HUES6 (cell line): ENCODE measurements around the gene RAB6B.

Experiments used
- H3K27ac ChIP-seq: 2 replicates; pipeline ENCODE4 v1.7.0; 2013; ENCODE audit warnings: low read depth, mild to moderate bottlenecking, low read length, inconsistent platforms
- H3K27me3 ChIP-seq: 2 replicates; pipeline ENCODE4 v1.6.1; 2013; ENCODE audit warnings: low read length; ENCODE audit not compliant: control insufficient read depth, insufficient read depth
- H3K36me3 ChIP-seq: 2 replicates; pipeline ENCODE4 v1.6.1; 2013; ENCODE audit warnings: low read length; ENCODE audit not compliant: control insufficient read depth, insufficient read depth
- H3K4me1 ChIP-seq: 2 replicates; pipeline ENCODE4 v1.6.1; 2013; ENCODE audit warnings: low read length; ENCODE audit not compliant: control insufficient read depth, insufficient read depth
- H3K4me3 ChIP-seq: 2 replicates; pipeline ENCODE4 v1.5.1; 2013; ENCODE audit warnings: low read depth, low read length
- H3K9ac ChIP-seq: one replicate; pipeline ENCODE4 v1.6.1; 2013; ENCODE audit warnings: mild to moderate bottlenecking, low read length
- H3K9me3 ChIP-seq: 2 replicates; pipeline ENCODE4 v1.6.1; 2013; ENCODE audit warnings: low read depth, low read length; ENCODE audit not compliant: control insufficient read depth, insufficient read depth

Gene RAB6B

GRCh38 chr3:133883641-133884040 lies 12.0 kb downstream of the RAB6B start:
- Histone ChIP-seq H3K9me3 (no peaks in the 10 kb centered on the region), H3K9ac (no peak overlapping the region), H3K36me3 (no peaks in the 10 kb centered on the region), H3K4me3 (no peak overlapping the region), H3K27me3 (no peaks in the 10 kb centered on the region), H3K27ac (no peak overlapping the region), H3K4me1 (peaks cover 11% of the 10 kb centered on the region; the same call in 1 of the 2 replicates)

GRCh38 chr3:133882986-133883586 lies 12.6 kb downstream of the RAB6B start:
- H3K4me3 ChIP-seq, result no peak overlapping the region
- H3K4me1 ChIP-seq, result peaks cover 9% of the 10 kb centered on the region; the same call in 1 of the 2 replicates
- H3K9me3 ChIP-seq, result no peaks in the 10 kb centered on the region
- H3K27me3 ChIP-seq, result no peaks in the 10 kb centered on the region
- H3K36me3 ChIP-seq, result no peaks in the 10 kb centered on the region
- H3K27ac ChIP-seq, result no peak overlapping the region
- no peak overlapping the region for H3K9ac ChIP-seq

DNA sequence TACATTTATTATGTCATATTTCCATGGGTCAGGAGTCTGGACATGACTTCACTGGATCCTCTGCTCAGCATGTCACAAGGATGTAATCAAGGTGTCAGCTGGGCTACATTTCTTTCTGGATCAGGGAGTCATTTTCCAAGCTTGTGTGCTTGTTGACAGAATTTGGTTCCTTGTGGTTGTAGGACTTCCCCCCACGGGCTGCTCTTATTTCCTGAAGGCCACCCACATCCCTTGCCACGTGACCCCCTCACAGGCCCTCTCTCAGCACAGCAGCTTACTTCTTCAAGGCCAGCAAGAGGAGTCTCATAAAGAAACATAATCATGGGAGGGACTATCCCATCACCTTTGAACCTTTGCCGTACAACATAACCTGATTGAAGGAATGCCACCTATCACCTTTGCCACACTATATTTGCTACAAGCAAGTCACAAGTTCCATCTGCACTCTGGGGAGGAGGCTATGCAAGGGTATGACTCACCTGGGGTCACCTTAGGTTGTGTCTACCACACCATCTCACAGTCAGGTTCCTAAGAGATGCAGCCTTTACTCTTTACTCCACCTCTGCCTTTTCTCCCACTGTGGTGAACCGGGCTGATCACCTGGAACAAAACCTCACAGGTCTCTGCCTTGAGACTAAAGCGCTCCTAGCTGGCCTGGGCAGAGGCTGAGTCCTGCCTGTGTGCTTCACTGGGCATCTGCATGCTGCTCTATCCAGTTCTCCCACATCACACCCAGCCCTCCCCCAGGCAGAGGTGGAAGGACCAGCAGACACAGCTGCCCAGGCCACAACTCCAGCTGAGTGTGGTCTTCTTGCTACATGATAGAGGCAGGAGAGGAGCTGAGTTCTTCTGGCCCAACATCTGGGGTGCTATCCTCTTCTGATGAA lies 13.5 kb downstream of the RAB6B start:
- H3K4me3 ChIP-seq, result no peak overlapping the region
- H3K9me3 ChIP-seq, result no peaks in the 10 kb centered on the region
- no peak overlapping the region for H3K9ac ChIP-seq
- H3K36me3 ChIP-seq, result no peaks in the 10 kb centered on the region
- no peak overlapping the region for H3K27ac ChIP-seq
- peaks cover under 1% of the 10 kb centered on the region; the same call in 1 of the 2 replicates for H3K4me1 ChIP-seq
- no peaks in the 10 kb centered on the region for H3K27me3 ChIP-seq

DNA sequence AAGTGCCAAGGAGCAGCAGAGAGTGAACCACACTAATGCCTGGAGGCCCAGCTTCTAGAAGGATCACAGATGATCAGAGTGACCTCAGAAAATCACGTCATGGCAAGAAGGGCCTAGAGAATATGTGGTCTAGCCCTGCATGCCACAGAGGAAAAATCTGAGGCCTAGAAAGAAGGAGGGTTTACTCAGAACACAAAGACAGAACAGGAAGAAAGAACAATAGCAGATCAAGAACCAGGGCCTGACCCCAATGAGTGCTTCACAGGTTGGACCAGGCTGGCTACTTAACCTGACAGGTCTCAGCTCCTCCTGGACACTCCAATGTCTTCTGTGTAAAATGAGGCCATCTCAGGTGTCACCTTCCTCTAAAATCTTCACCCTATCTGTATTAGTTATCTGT lies 14.2 kb downstream of the RAB6B start:
- Histone ChIP-seq H3K36me3 (no peaks in the 10 kb centered on the region), H3K9me3 (no peaks in the 10 kb centered on the region), H3K27ac (no peak overlapping the region), H3K9ac (no peak overlapping the region), H3K4me3 (no peak overlapping the region), H3K4me1 (no peaks in the 10 kb centered on the region), H3K27me3 (no peaks in the 10 kb centered on the region)

DNA sequence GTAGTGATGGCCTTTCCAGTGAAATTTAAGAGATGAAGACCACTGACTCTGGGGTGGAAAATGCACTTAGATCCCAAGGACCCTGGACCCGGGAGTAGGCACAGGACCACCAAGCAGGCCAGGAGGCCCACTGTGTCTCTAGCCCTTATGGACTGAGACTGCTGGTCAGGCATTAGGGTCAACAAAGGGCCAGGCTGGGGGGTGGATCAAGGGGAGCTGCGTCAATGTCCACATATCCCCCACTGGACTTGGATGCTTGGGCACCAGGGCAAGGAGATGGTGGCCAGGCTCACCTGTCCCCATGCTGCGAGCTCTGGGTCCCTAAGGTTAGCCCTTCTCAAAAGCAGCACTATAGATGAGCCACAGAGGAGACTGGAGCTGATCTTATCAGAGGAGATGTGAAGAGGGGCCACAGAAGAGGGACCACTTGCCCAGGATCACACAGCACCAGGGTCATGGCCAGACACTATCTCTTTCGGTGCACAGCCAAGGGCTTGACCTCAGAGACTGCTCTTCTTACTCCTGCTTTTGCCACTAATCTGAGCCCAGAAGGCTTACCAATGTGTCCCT lies 14.7 kb downstream of the RAB6B start:
- Histone ChIP-seq H3K27ac (no peak overlapping the region), H3K9me3 (no peaks in the 10 kb centered on the region), H3K4me1 (no peaks in the 10 kb centered on the region), H3K9ac (no peak overlapping the region), H3K36me3 (no peaks in the 10 kb centered on the region), H3K4me3 (no peak overlapping the region), H3K27me3 (no peaks in the 10 kb centered on the region)

DNA sequence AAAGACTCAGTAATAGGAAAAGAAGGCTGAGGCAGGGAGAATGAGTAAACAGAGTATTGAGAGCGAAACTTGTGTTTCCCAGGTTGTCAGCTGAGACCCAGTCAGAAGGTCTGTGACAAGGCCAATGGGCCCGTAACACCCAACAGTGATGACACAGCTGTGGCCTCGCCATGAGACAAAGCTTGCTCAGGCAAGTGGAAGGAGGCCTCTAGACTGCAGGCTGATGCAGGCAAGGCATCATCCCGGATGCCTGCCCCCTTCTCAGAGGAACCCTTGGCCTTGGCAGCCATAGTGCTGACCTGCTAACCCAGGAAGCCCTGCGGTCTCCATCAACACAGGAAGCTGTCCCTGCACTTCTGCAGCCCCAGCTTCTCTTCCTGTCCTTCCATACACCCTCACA lies 15.4 kb downstream of the RAB6B start:
- no peaks in the 10 kb centered on the region for H3K4me1 ChIP-seq
- H3K9ac ChIP-seq, result no peak overlapping the region

DNA sequence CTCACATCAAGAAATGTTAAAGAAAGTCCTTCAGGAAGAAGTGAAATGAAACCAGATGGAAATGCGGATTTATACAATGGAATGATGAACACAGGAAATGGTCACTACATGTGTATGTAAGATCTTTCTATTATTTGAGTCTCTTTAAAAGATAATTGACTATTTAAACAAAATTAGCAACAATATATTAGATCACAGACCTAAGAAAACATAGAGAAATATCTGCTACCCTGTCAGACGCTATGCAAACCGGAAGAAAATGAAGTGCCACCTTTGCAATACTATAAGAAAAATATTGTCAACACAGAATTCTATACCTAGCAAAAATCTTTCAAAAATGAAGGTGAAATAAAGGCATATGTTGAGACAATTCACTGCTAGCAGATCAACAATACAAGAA lies 17.2 kb downstream of the RAB6B start:
- H3K9me3 ChIP-seq, result no peaks in the 10 kb centered on the region
- no peaks in the 10 kb centered on the region for H3K27me3 ChIP-seq
- no peaks in the 10 kb centered on the region for H3K4me1 ChIP-seq
- H3K9ac ChIP-seq, result no peak overlapping the region
- H3K27ac ChIP-seq, result no peak overlapping the region
- H3K36me3 ChIP-seq, result no peaks in the 10 kb centered on the region
- H3K4me3 ChIP-seq, result no peak overlapping the region

More for the DNA sequence above, 15.4 kb downstream of the RAB6B start:
- no peaks in the 10 kb centered on the region for H3K36me3 ChIP-seq
- H3K27me3 ChIP-seq, result no peaks in the 10 kb centered on the region
- no peak overlapping the region for H3K4me3 ChIP-seq
- H3K9me3 ChIP-seq, result no peaks in the 10 kb centered on the region
- H3K27ac ChIP-seq, result no peak overlapping the region

GRCh38 chr3:133877221-133877620 lies 18.5 kb downstream of the RAB6B start:
- H3K36me3 ChIP-seq, result no peaks in the 10 kb centered on the region

DNA sequence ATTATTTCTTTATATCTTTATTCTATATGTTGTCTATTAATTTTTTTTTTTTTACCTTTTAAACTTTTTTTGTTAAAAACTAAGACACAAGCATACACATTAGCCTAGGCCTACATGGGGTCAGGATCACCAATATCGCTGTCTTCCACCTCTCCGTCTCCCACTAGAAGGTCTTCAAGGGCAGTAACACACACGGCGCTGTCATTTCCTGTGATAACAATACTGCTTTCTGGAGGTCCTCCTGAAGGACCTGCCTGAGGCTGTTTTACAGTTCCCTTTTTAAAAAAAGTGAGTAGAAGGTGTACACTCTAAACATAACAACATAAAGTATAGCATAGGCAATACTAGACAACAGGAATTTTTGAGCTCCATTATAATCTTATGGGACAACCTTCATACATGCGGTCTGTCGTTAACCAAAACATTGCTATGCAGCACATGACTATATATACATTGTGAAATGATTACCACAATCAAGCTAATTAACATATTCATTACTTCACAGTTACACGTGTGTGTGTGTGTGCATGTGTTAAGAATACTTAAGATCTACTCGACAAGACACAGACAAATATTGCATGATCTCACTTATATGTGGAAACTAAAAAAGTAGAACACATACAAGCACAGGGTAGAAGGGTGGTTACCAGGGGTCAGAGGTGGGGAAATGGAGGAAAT lies 20.8 kb downstream of the RAB6B start:
- Histone ChIP-seq H3K27me3 (no peaks in the 10 kb centered on the region), H3K4me1 (peaks cover 11% of the 10 kb centered on the region), H3K4me3 (no peak overlapping the region), H3K27ac (no peak overlapping the region), H3K9me3 (no peaks in the 10 kb centered on the region), H3K36me3 (no peaks in the 10 kb centered on the region), H3K9ac (no peak overlapping the region)

More at GRCh38 chr3:133877221-133877620, 18.5 kb downstream of the RAB6B start:
- Histone ChIP-seq H3K27me3 (no peaks in the 10 kb centered on the region), H3K4me1 (peaks cover 9% of the 10 kb centered on the region), H3K9ac (no peak overlapping the region), H3K9me3 (no peaks in the 10 kb centered on the region), H3K4me3 (no peak overlapping the region), H3K27ac (no peak overlapping the region)

GRCh38 chr3:133874344-133874743 lies 21.3 kb downstream of the RAB6B start:
- Histone ChIP-seq H3K27me3 (no peaks in the 10 kb centered on the region), H3K9me3 (no peaks in the 10 kb centered on the region), H3K27ac (no peak overlapping the region), H3K4me3 (no peak overlapping the region), H3K36me3 (no peaks in the 10 kb centered on the region), H3K4me1 (peaks cover 11% of the 10 kb centered on the region), H3K9ac (no peak overlapping the region)
